ENCODE measurements around the gene NXPE3. TPM values are rescaled to one million over a fixed set of nuclear protein-coding genes. Genes with fewer than 3 reads are reported as not detected.

Gene NXPE3
- polyA plus RNA-seq, 3 donors, result 14.6 to 35.8 (median 19.8) TPM

DNA sequence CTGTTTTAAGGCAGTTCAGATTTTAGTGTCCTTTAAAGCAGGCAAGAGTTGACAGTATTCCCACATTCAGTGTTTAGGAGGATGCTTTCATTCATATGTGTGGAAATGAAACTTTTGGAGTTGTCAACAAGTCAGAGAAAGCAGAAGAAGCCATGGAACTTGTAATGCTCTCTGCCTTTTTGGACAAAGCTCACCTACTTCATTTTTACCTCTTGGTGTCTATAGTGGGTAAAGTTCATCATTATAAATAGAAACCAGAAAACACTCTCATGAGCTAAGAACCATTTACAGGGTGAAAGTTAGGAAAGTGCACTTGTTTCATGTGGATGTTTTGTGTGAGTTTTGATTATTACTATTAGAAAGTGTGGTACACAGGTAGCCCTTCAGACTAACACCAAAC is 61.1 kb downstream of the NXPE3 start:
- TF ChIP-seq, protein P1, sequence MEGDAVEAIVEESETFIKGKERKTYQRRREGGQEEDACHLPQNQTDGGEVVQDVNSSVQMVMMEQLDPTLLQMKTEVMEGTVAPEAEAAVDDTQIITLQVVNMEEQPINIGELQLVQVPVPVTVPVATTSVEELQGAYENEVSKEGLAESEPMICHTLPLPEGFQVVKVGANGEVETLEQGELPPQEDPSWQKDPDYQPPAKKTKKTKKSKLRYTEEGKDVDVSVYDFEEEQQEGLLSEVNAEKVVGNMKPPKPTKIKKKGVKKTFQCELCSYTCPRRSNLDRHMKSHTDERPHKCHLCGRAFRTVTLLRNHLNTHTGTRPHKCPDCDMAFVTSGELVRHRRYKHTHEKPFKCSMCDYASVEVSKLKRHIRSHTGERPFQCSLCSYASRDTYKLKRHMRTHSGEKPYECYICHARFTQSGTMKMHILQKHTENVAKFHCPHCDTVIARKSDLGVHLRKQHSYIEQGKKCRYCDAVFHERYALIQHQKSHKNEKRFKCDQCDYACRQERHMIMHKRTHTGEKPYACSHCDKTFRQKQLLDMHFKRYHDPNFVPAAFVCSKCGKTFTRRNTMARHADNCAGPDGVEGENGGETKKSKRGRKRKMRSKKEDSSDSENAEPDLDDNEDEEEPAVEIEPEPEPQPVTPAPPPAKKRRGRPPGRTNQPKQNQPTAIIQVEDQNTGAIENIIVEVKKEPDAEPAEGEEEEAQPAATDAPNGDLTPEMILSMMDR (IDR thresholded peaks at IDR 0.05), result no peak
- intact Hi-C loops (cut with micrococcal nuclease), result loop anchor here in 1 of 2 donors (10.0 kb wide), 1 partner anchor 185 kb away; no protein-coding TSS in a partner anchor
- peaks cover 62% of the 10 kb centered on the region for H3K4me1 Mint-ChIP-seq

DNA sequence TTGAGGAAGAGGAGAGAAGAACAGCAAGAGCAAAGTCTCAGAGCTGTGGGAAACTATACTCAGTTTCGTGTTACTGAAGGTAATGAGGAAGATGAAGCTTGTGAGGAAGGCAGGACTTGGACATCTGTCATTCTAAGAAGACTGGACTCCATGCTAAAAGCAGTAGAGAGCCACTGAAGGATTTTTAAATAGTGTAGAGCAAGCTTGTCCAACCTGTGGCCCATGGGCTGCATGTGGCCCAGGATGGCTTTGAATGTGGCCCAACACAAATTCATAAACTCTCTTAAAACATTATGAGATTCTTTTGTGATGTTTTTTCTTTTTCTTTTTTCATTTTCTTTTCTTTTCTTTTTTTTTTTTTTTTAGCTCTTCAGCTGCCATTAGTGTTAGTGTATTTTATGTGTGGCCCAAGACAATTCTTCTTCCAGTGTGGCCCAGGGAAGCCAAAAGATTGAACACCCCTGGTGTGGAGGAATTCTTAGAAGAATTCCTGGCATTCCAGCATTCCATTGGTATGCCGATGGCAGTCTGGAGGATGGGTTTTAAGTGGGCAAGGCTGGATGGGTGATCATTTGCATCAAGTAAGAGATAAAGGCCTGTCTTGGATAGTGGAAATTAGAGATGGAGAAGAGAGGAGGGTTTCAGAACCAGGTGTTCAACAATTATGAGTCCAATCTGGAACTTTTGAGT is 63.4 kb downstream of the NXPE3 start:
- Histone ChIP-seq H3K27ac (ENCODE audit: low read depth in 1 of 2, low read length in 2 of 2) (peak overlapping the region in 1 of 2 donors; percentile 21), H3K4me3 (replicated peaks in 1 of 3; ENCODE audit: low read depth in 2 of 3, low read length in 3 of 3) (no peak overlapping the region), H3K9ac (ENCODE audit: insufficient read depth, low read length, poor library complexity, severe bottlenecking) (no peak overlapping the region), H2AFZ (ENCODE audit: insufficient read depth, low read depth, low read length, poor library complexity, severe bottlenecking) (no peak overlapping the region), H3K36me3 (replicated peaks in 1 of 2; ENCODE audit: control insufficient read depth in 1 of 2, insufficient read depth in 2 of 2, low read length in 2 of 2) (no peaks in the 10 kb centered on the region), H3K4me1 (ENCODE audit: control insufficient read depth in 1 of 2, insufficient read depth in 2 of 2, low read length in 2 of 2) (peaks cover 46 to 56% of the 10 kb centered on the region in 2 donors), H3K79me2 (ENCODE audit: insufficient read depth, low read length) (peaks cover 4% of the 10 kb centered on the region), H4K20me1 (ENCODE audit: insufficient read depth, low read length) (no peaks in the 10 kb centered on the region), H3K4me2 (replicated peaks; ENCODE audit: extremely low read depth, low read length, poor library complexity, severe bottlenecking) (no peak overlapping the region), H3K9me3 (replicated peaks in 1 of 2; ENCODE audit: control insufficient read depth in 1 of 2, insufficient read depth in 1 of 2, low read length in 2 of 2) (no peaks in the 10 kb centered on the region), H3K27me3 (ENCODE audit: control insufficient read depth in 2 of 2, insufficient read depth in 2 of 2, low read length in 2 of 2) (no peaks in the 10 kb centered on the region)
- peak overlapping the region; percentile 20 to 86 (median 61) for H3K27ac Mint-ChIP-seq
- no peaks in the 10 kb centered on the region for H3K9me3 Mint-ChIP-seq
- DNase-seq, result no peak
- H3K36me3 Mint-ChIP-seq, result peaks cover 0 to 4% of the 10 kb centered on the region in 2 donors
- WGBS (ENCODE audit: insufficient coverage), result 71% methylated on average over 1 of the region's 2 CpGs
- peaks cover 49% of the 10 kb centered on the region for H3K4me1 Mint-ChIP-seq
- intact Hi-C loops (cut with micrococcal nuclease), result loop anchor here in 1 of 2 donors (10.0 kb wide), 1 partner anchor 182 kb away; no protein-coding TSS in a partner anchor
- peaks cover 0 to under 1% (median 0%) of the 10 kb centered on the region in 3 donors for H3K27me3 Mint-ChIP-seq (ENCODE audit: low read depth in 3 of 3)
- TF ChIP-seq, protein P1 (IDR thresholded peaks at IDR 0.05), result no peak
- peak overlapping the region in 1 of 2 donors; percentile 46 for H3K4me3 Mint-ChIP-seq

More for the DNA sequence above, 61.1 kb downstream of the NXPE3 start:
- Mint-ChIP-seq H3K9me3 (peaks cover 0 to 2% (median 0%) of the 10 kb centered on the region in 7 donors), H3K27me3 (ENCODE audit: low read depth in 3 of 3) (peaks cover 0 to 2% (median 0%) of the 10 kb centered on the region in 3 donors), H3K36me3 (peaks cover 0 to 10% of the 10 kb centered on the region in 2 donors), H3K4me3 (no peak overlapping the region), H3K27ac (peak overlapping the region in 4 of 7 donors; percentile 1 to 73 (median 54))
- H3K4me2 ChIP-seq (replicated peaks; ENCODE audit: extremely low read depth, low read length, poor library complexity, severe bottlenecking), result no peak overlapping the region
- H3K4me1 ChIP-seq (ENCODE audit: control insufficient read depth in 1 of 2, insufficient read depth in 2 of 2, low read length in 2 of 2), result peaks cover 56 to 65% of the 10 kb centered on the region in 2 donors
- H2AFZ ChIP-seq (ENCODE audit: insufficient read depth, low read depth, low read length, poor library complexity, severe bottlenecking), result no peak overlapping the region
- DNase-seq, result no peak
- no peak overlapping the region for H3K9ac ChIP-seq (ENCODE audit: insufficient read depth, low read length, poor library complexity, severe bottlenecking)
- H3K36me3 ChIP-seq (replicated peaks in 1 of 2; ENCODE audit: control insufficient read depth in 1 of 2, insufficient read depth in 2 of 2, low read length in 2 of 2), result no peaks in the 10 kb centered on the region
- no peak overlapping the region for H3K27ac ChIP-seq (ENCODE audit: low read depth in 1 of 2, low read length in 2 of 2)
- H3K4me3 ChIP-seq (replicated peaks in 1 of 3; ENCODE audit: low read depth in 2 of 3, low read length in 3 of 3), result no peak overlapping the region
- no peaks in the 10 kb centered on the region for H3K9me3 ChIP-seq (replicated peaks in 1 of 2; ENCODE audit: control insufficient read depth in 1 of 2, insufficient read depth in 1 of 2, low read length in 2 of 2)
- H3K27me3 ChIP-seq (ENCODE audit: control insufficient read depth in 2 of 2, insufficient read depth in 2 of 2, low read length in 2 of 2), result no peaks in the 10 kb centered on the region
- H4K20me1 ChIP-seq (ENCODE audit: insufficient read depth, low read length), result no peaks in the 10 kb centered on the region
- peaks cover 4% of the 10 kb centered on the region for H3K79me2 ChIP-seq (ENCODE audit: insufficient read depth, low read length)

All from CD14-positive monocyte (primary cell).